ENCODE measurements around the gene WDR48. TPM values are rescaled to one million over a fixed set of nuclear protein-coding genes. Genes with fewer than 3 reads are reported as not detected.

The WDR48 gene
- total RNA-seq, 1 experiment from 2014 or later: 17.4 TPM

GRCh38 chr3:39127269-39127907 is 75.6 kb downstream of the WDR48 start:
- Histone ChIP-seq H3K27ac (no peak overlapping the region), H3K9me3 (replicated peaks) (no peaks in the 10 kb centered on the region), H3K27me3 (replicated peaks) (no peaks in the 10 kb centered on the region), H3K36me3 (no peaks in the 10 kb centered on the region), H3K4me1 (replicated peaks) (peaks cover 17% of the 10 kb centered on the region), H3K4me3 (no peak overlapping the region)
- no peak for DNase-seq (ENCODE audit: low read depth in 1 of 2, low spot score in 2 of 2)

GRCh38 chr3:39127908-39128304 is 76.1 kb downstream of the WDR48 start:
- H3K27ac ChIP-seq: no peak overlapping the region
- H3K27me3 ChIP-seq (replicated peaks): no peaks in the 10 kb centered on the region
- no peaks in the 10 kb centered on the region for H3K36me3 ChIP-seq
- no peaks in the 10 kb centered on the region for H3K9me3 ChIP-seq (replicated peaks)
- no peak for DNase-seq (ENCODE audit: low read depth in 1 of 2, low spot score in 2 of 2)
- peaks cover 17% of the 10 kb centered on the region for H3K4me1 ChIP-seq (replicated peaks)
- H3K4me3 ChIP-seq: no peak overlapping the region

GRCh38 chr3:39128951-39129350 is 77.1 kb downstream of the WDR48 start:
- Histone ChIP-seq H3K4me3 (no peak overlapping the region), H3K27ac (no peak overlapping the region), H3K9me3 (replicated peaks) (no peaks in the 10 kb centered on the region), H3K36me3 (no peaks in the 10 kb centered on the region), H3K4me1 (replicated peaks) (peaks cover 17% of the 10 kb centered on the region), H3K27me3 (replicated peaks) (no peaks in the 10 kb centered on the region)
- DNase-seq (ENCODE audit: low read depth in 1 of 2, low spot score in 2 of 2): no peak

- Histone ChIP-seq H3K4me1 (replicated peaks) (peaks cover 17% of the 10 kb centered on the region), H3K27ac (no peak overlapping the region), H3K4me3 (no peak overlapping the region), H3K9me3 (replicated peaks) (no peaks in the 10 kb centered on the region), H3K36me3 (no peaks in the 10 kb centered on the region), H3K27me3 (replicated peaks) (no peaks in the 10 kb centered on the region)
- DNase-seq (ENCODE audit: low read depth in 1 of 2, low spot score in 2 of 2): no peak
These were observed 78.2 kb downstream of the WDR48 start for GRCh38 chr3:39130026-39130425.

- H3K4me1 ChIP-seq (replicated peaks): peaks cover 10% of the 10 kb centered on the region
- H3K36me3 ChIP-seq: no peaks in the 10 kb centered on the region
- no peaks in the 10 kb centered on the region for H3K9me3 ChIP-seq (replicated peaks)
- no peak for DNase-seq (ENCODE audit: low read depth in 1 of 2, low spot score in 2 of 2)
- no peak overlapping the region for H3K27ac ChIP-seq
- no peak overlapping the region for H3K4me3 ChIP-seq
- no peaks in the 10 kb centered on the region for H3K27me3 ChIP-seq (replicated peaks)
These were observed 79.0 kb downstream of the WDR48 start for GRCh38 chr3:39130693-39131265.

- H3K36me3 ChIP-seq: no peaks in the 10 kb centered on the region
- H3K27me3 ChIP-seq (replicated peaks): no peaks in the 10 kb centered on the region
- no peaks in the 10 kb centered on the region for H3K4me1 ChIP-seq (replicated peaks)
- DNase-seq (ENCODE audit: low read depth in 1 of 2, low spot score in 2 of 2): no peak
- H3K27ac ChIP-seq: no peak overlapping the region
- no peaks in the 10 kb centered on the region for H3K9me3 ChIP-seq (replicated peaks)
- H3K4me3 ChIP-seq: no peak overlapping the region
These were observed 80.6 kb downstream of the WDR48 start for GRCh38 chr3:39132096-39133092.

- no peaks in the 10 kb centered on the region for H3K4me1 ChIP-seq (replicated peaks)
- no peaks in the 10 kb centered on the region for H3K27me3 ChIP-seq (replicated peaks)
- H3K27ac ChIP-seq: no peak overlapping the region
- no peaks in the 10 kb centered on the region for H3K36me3 ChIP-seq
- no peak for DNase-seq (ENCODE audit: low read depth in 1 of 2, low spot score in 2 of 2)
- no peaks in the 10 kb centered on the region for H3K9me3 ChIP-seq (replicated peaks)
- H3K4me3 ChIP-seq: no peak overlapping the region
These were observed 81.3 kb downstream of the WDR48 start for GRCh38 chr3:39133093-39133490.

GRCh38 chr3:39133822-39134221 is 82.0 kb downstream of the WDR48 start:
- Histone ChIP-seq H3K4me1 (replicated peaks) (no peaks in the 10 kb centered on the region), H3K27ac (no peak overlapping the region), H3K9me3 (replicated peaks) (no peaks in the 10 kb centered on the region), H3K4me3 (no peak overlapping the region), H3K36me3 (0 out of 2 replicates have a peak, but pooled peaks cover 2% of the 10 kb centered on the region), H3K27me3 (replicated peaks) (no peaks in the 10 kb centered on the region)
- no peak for DNase-seq (ENCODE audit: low read depth in 1 of 2, low spot score in 2 of 2)

- 0 out of 2 replicates have a peak, but pooled peaks cover 2% of the 10 kb centered on the region for H3K36me3 ChIP-seq
- no peak overlapping the region for H3K4me3 ChIP-seq
- no peak for DNase-seq (ENCODE audit: low read depth in 1 of 2, low spot score in 2 of 2)
- no peaks in the 10 kb centered on the region for H3K9me3 ChIP-seq (replicated peaks)
- H3K27me3 ChIP-seq (replicated peaks): no peaks in the 10 kb centered on the region
- H3K27ac ChIP-seq: no peak overlapping the region
- no peaks in the 10 kb centered on the region for H3K4me1 ChIP-seq (replicated peaks)
These were observed 82.5 kb downstream of the WDR48 start for GRCh38 chr3:39134305-39134704.

- no peak overlapping the region for H3K4me3 ChIP-seq
- H3K36me3 ChIP-seq: peaks cover 7% of the 10 kb centered on the region
- H3K27me3 ChIP-seq (replicated peaks): no peaks in the 10 kb centered on the region
- H3K9me3 ChIP-seq (replicated peaks): no peaks in the 10 kb centered on the region
- no peak overlapping the region for H3K27ac ChIP-seq
- no peak for DNase-seq (ENCODE audit: low read depth in 1 of 2, low spot score in 2 of 2)
- no peaks in the 10 kb centered on the region for H3K4me1 ChIP-seq (replicated peaks)
These were observed 83.5 kb downstream of the WDR48 start for GRCh38 chr3:39135170-39135805.

GRCh38 chr3:39136533-39137434 is 85.0 kb downstream of the WDR48 start:
- Histone ChIP-seq H3K4me3 (no peak overlapping the region), H3K27ac (no peak overlapping the region), H3K36me3 (peaks cover 22% of the 10 kb centered on the region), H3K4me1 (replicated peaks) (no peaks in the 10 kb centered on the region), H3K27me3 (replicated peaks) (no peaks in the 10 kb centered on the region), H3K9me3 (replicated peaks) (no peaks in the 10 kb centered on the region)
- DNase-seq (ENCODE audit: low read depth in 1 of 2, low spot score in 2 of 2): no peak

GRCh38 chr3:39137435-39137936 is 85.7 kb downstream of the WDR48 start:
- no peak overlapping the region for H3K27ac ChIP-seq
- peaks cover 29% of the 10 kb centered on the region for H3K36me3 ChIP-seq
- H3K4me3 ChIP-seq: no peak overlapping the region
- no peaks in the 10 kb centered on the region for H3K4me1 ChIP-seq (replicated peaks)
- no peaks in the 10 kb centered on the region for H3K9me3 ChIP-seq (replicated peaks)
- DNase-seq (ENCODE audit: low read depth in 1 of 2, low spot score in 2 of 2): no peak
- no peaks in the 10 kb centered on the region for H3K27me3 ChIP-seq (replicated peaks)
